Fibroblast of villous mesenchyme (primary cell): ENCODE results near the gene ATOH1. TPM values are rescaled to one million over a fixed set of nuclear protein-coding genes. Genes with fewer than 3 reads are reported as not detected.

Source experiments
- DNase-seq: peaks from one replicate; pipeline ENCODE4 v3.0.0-alpha.2; 2010; ENCODE audit warnings: low read depth
- H3K4me3 ChIP-seq: 2 replicates; pipeline ENCODE4 v1.5.1; 2011; ENCODE audit warnings: low read depth, mild to moderate bottlenecking, low read length
- CTCF ChIP-seq: IDR thresholded peaks from 2 replicates; pipeline ENCODE4 v1.5.1; 2012; ENCODE audit warnings: low read depth, mild to moderate bottlenecking, low read length; ENCODE audit not compliant: insufficient read depth
- small RNA-seq: library from RNA; depleted of rRNA; stranded (forward); fragments of <200 nt; gene quantifications from one replicate; pipeline ENCODE3, GENCODE V24; 2012
- total RNA-seq: library from RNA; depleted of rRNA; stranded (reverse); fragments of >200 nt; gene quantifications from 2 replicates; pipeline ENCODE4 v1.2.3, GENCODE V29; 2012

The ATOH1 gene
- total RNA-seq, 1 donor = not detected

- no peak overlapping the region for H3K4me3 ChIP-seq
These were observed 50.0 kb downstream of the ATOH1 start for GRCh38 chr4:93878566-93878965.

GRCh38 chr4:93879919-93880318 is 51.4 kb downstream of the ATOH1 start:
- H3K4me3 ChIP-seq = no peak overlapping the region
- TF ChIP-seq CTCF = no peak
- DNase-seq = no peak

More at GRCh38 chr4:93878566-93878965, 50.0 kb downstream of the ATOH1 start:
- no peak for TF ChIP-seq CTCF
- no peak for DNase-seq

Small RNA genes within 50 kb of the gene (small RNA-seq; reads per million reads assigned to genes)
- not detected for gene RNA5SP164
